Right cardiac atrium (tissue), 5 donors: Measurements from ENCODE around the gene CLDN3. TPM values are rescaled to one million over a fixed set of nuclear protein-coding genes. Genes with fewer than 3 reads are reported as not detected.

ENCODE experiments used
- ATAC-seq, 2 donors: fragments of 200-7000 bp; cut with Tn5 transposase; one replicate each; pipeline versions ENCODE4 v1.8.0 to v1.9.1; 2020; ENCODE audit warnings: moderate library complexity in 2 of 2, mild to moderate bottlenecking in 1 of 2
- DNase-seq, 3 donors: peaks; one replicate each; pipeline ENCODE4 v3.0.0-alpha.2; 2020
- H3K27ac ChIP-seq: one replicate; pipeline ENCODE4 v1.5.1; 2013; ENCODE audit warnings: mild to moderate bottlenecking, low read length, control low read depth, moderate library complexity
- H3K27me3 ChIP-seq: one replicate; pipeline ENCODE4 v1.6.1; 2013; ENCODE audit not compliant: control insufficient read depth, insufficient read depth
- H3K4me1 ChIP-seq: one replicate; pipeline ENCODE4 v1.6.1; 2013; ENCODE audit warnings: low read length; ENCODE audit not compliant: control insufficient read depth, insufficient read depth
- H3K4me3 ChIP-seq: one replicate; pipeline ENCODE4 v1.5.1; 2013; ENCODE audit warnings: low read length, control low read depth
- H3K9me3 ChIP-seq: one replicate; pipeline ENCODE4 v1.6.1; 2013; ENCODE audit warnings: low read length; ENCODE audit not compliant: control insufficient read depth
- whole genome bisulfite sequencing: extraction: QIAGEN DNeasy Blood & Tissue Kit; methylation state at CpG from one replicate; pipeline ENCODE4 v1.1.7; 2013; 5-methylcytosine and 5-hydroxymethylcytosine counted together
- intact Hi-C, 4 donors: fragments of 100-400 bp; cut with DNase I; formaldehyde crosslinking; loops; one replicate each; pipeline versions ENCODE4 v1.11.0 to v1.14.0; 2022 to 2023
- polyA plus RNA-seq: library from polyadenylated mRNA; stranded (reverse); fragments of 200-250 nt; gene quantifications from one replicate; pipeline ENCODE4 v1.2.3, GENCODE V29; 2013
- total RNA-seq, 4 donors: library from RNA; stranded (reverse); fragmentation: NEBNext Ultra II Directional; extraction: Animal tissue kit (Norgen Biotek cat#: 25700); gene quantifications; one replicate each; pipeline ENCODE4 v1.2.1, GENCODE V29; 2021
- donor health status: healthy with polysubstance abuse.
- donor health status: DM: no; HTN: yes; CAD: no.
- donor health status: DM: no; HTN: no; CAD: no.
- donor health status: DM: no; HTN: yes; CAD: no; lungs with severe emphysema.
- donor health status: DM: yes; HTN: yes; CAD: no.

The CLDN3 gene
- total and polyA plus RNA-seq, 5 donors, result not detected

DNA sequence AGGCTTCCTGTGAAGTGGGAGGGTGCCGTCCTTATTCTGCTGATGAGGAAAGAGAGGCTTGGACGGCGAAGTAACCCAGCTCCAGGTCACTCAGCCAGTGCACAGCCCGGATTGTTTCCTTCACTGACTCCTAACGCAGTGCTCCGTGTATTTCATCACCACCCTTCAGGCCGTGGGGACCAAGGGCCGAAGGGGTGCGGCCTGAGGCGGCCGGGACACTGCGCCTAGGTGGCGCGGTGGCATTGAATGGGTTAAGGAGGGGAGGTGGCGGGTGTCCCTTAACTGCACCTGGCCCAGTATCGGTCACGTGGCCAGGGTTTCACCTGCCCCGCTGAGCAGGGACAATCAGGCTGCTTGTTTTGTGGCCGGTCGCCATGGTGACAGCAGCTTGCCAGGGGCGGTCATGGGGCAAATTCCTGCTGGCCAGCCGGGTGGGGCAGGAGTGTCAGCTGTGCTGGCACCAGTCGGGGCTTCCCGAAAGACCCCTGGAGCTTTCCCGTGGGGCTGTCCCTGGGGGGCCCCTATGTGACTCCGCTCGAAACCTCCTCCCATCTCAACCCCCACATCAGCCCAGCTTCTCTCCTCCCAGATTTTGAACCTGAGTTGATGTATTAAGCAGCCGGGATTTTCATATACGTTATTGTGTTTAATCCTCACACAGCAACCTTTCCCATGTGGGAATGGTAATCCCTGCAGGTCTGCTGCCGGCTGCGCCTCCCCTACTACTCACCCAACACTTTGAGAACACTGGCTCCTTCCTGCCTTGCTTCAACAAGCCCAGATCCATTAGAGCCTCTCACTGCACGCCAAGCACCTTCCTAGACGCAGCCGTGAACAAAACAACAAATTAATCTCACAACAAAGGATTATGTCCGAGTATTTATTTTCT lies 27.1 kb downstream of the CLDN3 start:
- peaks cover 5% of the 10 kb centered on the region for H3K4me1 ChIP-seq
- H3K9me3 ChIP-seq, result no peaks in the 10 kb centered on the region
- no peak overlapping the region for H3K27ac ChIP-seq
- no peaks in the 10 kb centered on the region for H3K27me3 ChIP-seq
- DNase-seq (peak; percentile 34 to 77 (median 71)), ATAC-seq (no peak)
- intact Hi-C loops, result no loop called here
- 27% methylated on average over 35 of the region's 35 CpGs for WGBS
- no peak overlapping the region for H3K4me3 ChIP-seq

DNA sequence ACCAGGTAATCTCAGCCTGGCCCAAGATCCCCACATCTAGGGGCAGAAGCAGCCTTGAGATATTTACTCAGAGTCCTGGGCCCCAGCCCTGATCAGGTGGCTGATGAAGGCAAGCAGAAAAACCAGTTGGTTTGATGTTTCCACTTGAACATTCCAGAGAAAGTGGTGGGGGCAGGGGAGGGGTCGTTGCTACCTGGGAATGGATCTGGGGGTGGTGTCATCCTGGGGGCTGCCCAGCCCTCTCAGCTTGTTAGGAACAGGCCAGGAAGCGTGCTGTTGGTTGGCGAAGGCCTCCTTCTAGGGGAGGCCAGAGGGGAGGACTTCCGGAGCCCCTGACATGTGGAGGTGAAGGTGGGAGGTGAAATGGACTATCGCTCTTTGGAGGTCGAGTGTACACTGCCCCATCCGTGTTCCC lies 27.7 kb downstream of the CLDN3 start:
- intact Hi-C loops, result no loop called here
- H3K4me1 ChIP-seq, result peaks cover 5% of the 10 kb centered on the region
- 54% methylated on average over 7 of the region's 7 CpGs for WGBS
- no peaks in the 10 kb centered on the region for H3K9me3 ChIP-seq
- no peak overlapping the region for H3K27ac ChIP-seq
- DNase-seq (no peak), ATAC-seq (no peak)
- no peaks in the 10 kb centered on the region for H3K27me3 ChIP-seq
- H3K4me3 ChIP-seq, result no peak overlapping the region

DNA sequence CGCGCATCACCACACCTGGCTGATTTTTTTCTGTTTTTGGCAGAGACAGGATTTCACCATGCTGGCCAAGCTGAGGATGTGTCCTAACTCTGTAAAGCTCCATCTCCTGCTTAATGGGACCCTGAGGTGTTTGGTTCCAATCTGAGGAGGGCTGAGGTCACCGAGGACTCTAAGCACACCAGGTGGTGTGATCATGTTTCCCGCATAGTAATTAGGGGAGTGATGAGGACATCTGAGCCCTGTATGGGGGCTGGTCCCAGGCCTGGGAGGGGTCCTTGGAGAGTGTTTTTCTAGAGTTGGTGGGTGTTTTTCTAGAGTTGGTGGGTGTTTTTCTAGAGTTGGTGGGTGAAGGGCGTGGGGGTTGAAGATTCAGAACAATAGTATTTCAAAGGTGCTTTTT lies 28.5 kb downstream of the CLDN3 start:
- WGBS, result 88% methylated on average over 5 of the region's 5 CpGs
- Histone ChIP-seq H3K4me1 (peaks cover 5% of the 10 kb centered on the region), H3K9me3 (no peaks in the 10 kb centered on the region), H3K27ac (no peak overlapping the region), H3K27me3 (no peaks in the 10 kb centered on the region), H3K4me3 (no peak overlapping the region)
- intact Hi-C loops, result no loop called here
- no peak for ATAC-seq
- no peak for DNase-seq

DNA sequence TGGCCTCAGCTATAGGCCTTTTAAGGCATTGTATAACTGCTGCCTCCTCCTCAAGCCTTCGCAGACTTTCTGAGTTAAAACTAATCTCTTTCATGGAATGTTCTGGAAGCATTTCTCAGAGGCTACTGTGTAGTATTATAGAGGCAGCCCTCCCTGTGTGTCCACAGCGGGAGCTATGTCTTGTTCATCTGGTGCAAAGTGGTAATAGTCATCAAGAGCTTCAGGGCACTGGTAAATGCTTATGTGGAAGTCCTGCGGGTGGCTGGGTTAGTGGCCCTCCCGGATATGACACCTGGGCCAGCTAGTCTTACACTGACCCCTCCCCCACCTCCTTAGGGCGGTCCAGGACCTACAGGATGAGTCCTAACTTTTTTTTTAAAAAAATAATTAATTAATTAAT lies 29.3 kb downstream of the CLDN3 start:
- intact Hi-C loops, result no loop called here

DNA sequence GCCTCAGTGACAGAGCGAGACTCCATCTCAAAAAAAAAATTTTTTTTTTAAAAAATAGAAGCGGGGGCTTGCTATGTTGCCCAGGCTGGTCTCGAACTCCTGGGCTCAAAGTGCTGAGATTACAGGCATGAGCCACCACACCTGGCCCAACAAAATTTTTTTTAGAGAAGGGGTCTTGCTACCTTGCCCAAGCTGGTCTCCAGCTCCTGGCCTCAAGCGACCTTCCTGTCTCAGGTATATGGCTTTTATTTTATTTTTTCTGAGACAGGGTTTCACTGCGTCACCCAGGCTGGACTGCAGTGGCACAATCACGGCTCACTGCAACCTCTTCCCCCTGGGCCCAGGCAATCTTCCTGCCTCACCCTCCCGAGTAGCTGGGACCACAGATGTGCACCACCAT lies 29.9 kb downstream of the CLDN3 start:
- Histone ChIP-seq H3K4me3 (no peak overlapping the region), H3K27ac (no peak overlapping the region), H3K4me1 (peaks cover 5% of the 10 kb centered on the region), H3K27me3 (no peaks in the 10 kb centered on the region), H3K9me3 (no peaks in the 10 kb centered on the region)
- intact Hi-C loops, result no loop called here
- DNase-seq (no peak), ATAC-seq (no peak)
- WGBS, result 82% methylated on average over 7 of the region's 7 CpGs

More for the DNA sequence above, 29.3 kb downstream of the CLDN3 start:
- 68% methylated on average over 5 of the region's 5 CpGs for WGBS
- H3K9me3 ChIP-seq, result no peaks in the 10 kb centered on the region
- H3K27me3 ChIP-seq, result no peaks in the 10 kb centered on the region
- H3K4me1 ChIP-seq, result peaks cover 5% of the 10 kb centered on the region
- H3K27ac ChIP-seq, result no peak overlapping the region
- H3K4me3 ChIP-seq, result no peak overlapping the region
- no peak for ATAC-seq
- no peak for DNase-seq

DNA sequence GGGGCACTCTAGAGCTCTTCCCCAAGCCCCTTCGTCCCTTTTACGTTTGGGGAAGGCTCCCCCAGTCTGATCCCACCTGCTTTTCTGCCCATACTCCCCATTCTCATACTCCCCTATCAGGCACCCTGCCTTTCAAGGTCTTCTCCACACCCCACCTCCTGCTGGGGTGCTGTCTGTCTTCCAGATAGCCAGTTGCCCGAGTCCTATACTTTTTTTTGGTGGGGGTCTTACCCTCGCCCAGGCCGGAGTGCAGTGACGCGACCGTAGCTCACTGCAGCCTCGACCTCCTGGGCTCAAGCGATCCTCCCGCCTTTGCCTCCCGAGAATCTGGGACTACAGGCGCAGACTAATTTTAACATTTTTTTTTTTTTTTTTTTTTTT lies 30.7 kb downstream of the CLDN3 start:
- WGBS, result 51% methylated on average over 13 of the region's 13 CpGs
- ATAC-seq, result no peak
- intact Hi-C loops, result no loop called here

DNA sequence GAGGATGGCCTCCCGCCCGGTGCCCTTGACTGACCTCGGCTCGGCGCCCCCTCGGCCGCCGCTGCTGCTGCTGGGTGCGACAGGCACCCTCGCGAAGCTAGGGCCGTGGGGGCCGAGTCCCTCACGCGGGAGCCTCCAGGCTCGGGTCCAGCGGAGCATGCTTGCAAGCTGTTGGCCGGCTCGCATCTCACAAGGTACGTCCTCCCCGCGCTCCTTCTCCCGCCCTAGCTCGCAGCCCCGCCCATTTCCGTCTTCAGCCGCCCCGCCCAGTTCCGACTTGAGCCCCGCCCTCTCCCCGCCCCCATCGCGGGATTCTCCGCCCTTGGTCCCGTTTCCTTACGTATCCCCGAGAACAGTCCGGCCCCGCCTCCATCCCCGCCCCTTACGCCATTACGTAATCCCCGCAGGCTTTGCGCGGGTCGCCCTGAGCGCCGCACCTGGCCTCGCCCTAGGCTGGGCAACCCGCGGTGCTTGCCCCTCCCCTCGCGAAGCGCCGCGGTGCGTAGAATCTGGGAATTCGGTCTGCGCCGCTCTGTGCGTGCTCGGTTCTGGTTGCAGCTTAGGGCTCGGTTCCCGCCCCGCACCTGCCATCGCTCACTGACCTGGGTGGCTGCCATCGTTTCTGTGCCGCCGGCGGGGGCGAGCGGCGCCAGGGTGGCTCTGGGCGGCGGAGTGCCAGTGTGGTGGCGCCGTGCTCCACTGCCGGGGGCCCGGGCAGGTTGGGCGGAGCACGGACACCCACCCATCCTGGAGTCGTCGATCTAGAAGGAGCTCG lies 31.3 kb downstream of the CLDN3 start, which contains the start of gene ABHD11:
Gene ABHD11 (minus strand): TSS at position 191 of the 775 bp plus-strand sequence. CDS start 32 bp downstream, at position 159.
- intact Hi-C loops, result no loop called here
- peak; percentile 93 to 95 for ATAC-seq
- Histone ChIP-seq H3K4me3 (peak within 1 kb of the TSS; percentile 42), H3K27ac (peak within 1 kb of the TSS; percentile 54), H3K9me3 (no peaks in the 10 kb centered on the region), H3K4me1 (peaks cover 5% of the 10 kb centered on the region), H3K27me3 (no peaks in the 10 kb centered on the region)
- WGBS, result under 1% methylated on average over 84 of the region's 84 CpGs
- DNase-seq, result peak; percentile 96 to 99 (median 98)

More for the DNA sequence above, 30.7 kb downstream of the CLDN3 start:
- H3K27me3 ChIP-seq, result no peaks in the 10 kb centered on the region
- H3K9me3 ChIP-seq, result no peaks in the 10 kb centered on the region
- peak in 1 of 3 donors; percentile 64 for DNase-seq
- H3K4me3 ChIP-seq, result peak overlapping the region; percentile 42
- H3K4me1 ChIP-seq, result peaks cover 5% of the 10 kb centered on the region
- no peak overlapping the region for H3K27ac ChIP-seq

DNA sequence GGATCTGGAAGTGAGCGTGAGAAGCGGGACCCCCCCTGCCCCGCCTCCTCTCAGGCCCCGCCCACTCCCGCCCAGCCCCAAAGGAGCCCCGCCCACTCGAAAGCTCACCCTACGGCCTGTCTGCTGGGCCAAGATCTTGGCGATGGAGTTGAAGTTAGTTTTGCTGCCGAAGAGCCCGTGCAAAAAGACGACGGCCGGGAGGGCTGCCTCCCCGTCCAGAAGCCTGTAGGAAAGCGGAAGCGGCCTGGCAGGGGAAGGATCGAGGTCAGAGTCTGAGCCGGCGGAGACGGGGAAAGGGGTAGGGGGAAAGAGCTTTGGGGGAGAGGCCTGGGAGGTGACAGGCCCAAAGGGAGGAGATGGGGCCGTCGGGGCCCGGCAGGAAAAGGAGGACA lies 31.9 kb downstream of the CLDN3 start:
- ATAC-seq, result peak; percentile 44 to 63
- intact Hi-C loops, result no loop called here

DNA sequence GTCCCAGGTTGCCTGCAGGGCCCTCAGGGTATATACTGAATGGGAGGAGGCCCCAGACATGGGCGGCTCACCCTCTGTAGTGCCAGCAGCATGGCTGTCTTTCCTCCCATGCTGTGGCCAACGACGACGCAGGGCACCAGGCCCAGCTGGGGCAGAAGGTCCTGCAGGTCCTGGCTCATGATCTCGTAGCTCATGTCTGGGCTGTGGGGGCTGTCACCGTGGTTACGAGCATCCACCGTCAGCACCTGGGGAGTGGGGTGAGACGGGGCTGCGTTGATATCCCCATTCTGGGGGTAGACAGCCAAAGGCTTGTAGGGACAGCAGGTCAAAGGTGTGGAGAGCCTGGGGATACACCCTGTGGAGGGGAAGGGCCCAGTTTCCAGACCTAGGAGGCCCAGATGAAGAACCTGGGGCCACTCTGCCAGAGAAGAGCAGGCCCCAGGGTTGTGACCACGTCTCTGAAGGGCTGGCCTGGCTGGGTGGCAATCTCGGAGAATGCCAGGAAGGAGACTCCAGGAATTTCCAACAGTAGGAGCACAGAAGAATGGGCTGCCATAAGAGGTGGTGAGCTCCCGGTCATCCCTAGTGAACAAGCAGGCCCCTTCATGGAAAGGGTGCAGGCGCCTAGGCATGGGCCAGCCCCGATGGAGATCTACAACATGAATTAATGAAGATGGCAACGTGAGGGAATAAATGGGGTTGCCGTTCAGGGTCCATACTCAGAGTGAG lies 32.4 kb downstream of the CLDN3 start:
- H3K9me3 ChIP-seq, result no peaks in the 10 kb centered on the region
- H3K4me1 ChIP-seq, result peaks cover 1% of the 10 kb centered on the region
- H3K4me3 ChIP-seq, result peak overlapping the region; percentile 42
- intact Hi-C loops, result no loop called here
- peak; percentile 25 to 61 (median 60) for DNase-seq
- no peak for ATAC-seq
- H3K27me3 ChIP-seq, result no peaks in the 10 kb centered on the region
- H3K27ac ChIP-seq, result no peak overlapping the region
- WGBS, result 74% methylated on average over 17 of the region's 17 CpGs

More for the DNA sequence above, 31.9 kb downstream of the CLDN3 start:
- under 1% methylated on average over 24 of the region's 24 CpGs for WGBS
- Histone ChIP-seq H3K27ac (peak overlapping the region; percentile 54), H3K27me3 (no peaks in the 10 kb centered on the region), H3K9me3 (no peaks in the 10 kb centered on the region), H3K4me1 (peaks cover 5% of the 10 kb centered on the region), H3K4me3 (peak overlapping the region; percentile 42)
- peak in 2 of 3 donors; percentile 57 to 85 for DNase-seq

DNA sequence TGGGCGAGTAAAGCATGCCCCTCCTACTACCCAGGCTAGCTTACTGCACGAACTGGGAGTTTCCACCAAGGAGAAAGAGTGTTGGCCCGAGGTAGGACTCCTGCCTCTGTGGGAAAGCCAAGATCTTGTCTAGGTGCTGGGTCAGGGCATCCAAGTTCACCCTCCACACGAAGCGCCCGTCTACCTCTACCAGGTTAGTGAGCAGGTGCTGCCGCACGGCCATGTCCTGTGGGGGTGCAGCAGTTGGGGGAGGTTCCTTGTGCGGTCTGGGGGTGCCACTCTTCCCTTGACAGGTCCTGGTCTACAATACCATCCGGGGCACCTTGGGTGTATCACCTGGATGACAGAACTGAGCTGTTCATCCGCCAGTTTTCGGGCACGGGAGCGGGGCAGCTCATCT lies 33.2 kb downstream of the CLDN3 start:
- DNase-seq (no peak), ATAC-seq (no peak)
- Histone ChIP-seq H3K4me1 (no peaks in the 10 kb centered on the region), H3K27ac (no peak overlapping the region), H3K9me3 (no peaks in the 10 kb centered on the region), H3K4me3 (no peak overlapping the region), H3K27me3 (no peaks in the 10 kb centered on the region)
- 96% methylated on average over 14 of the region's 14 CpGs for WGBS
- intact Hi-C loops, result no loop called here
